ENCODE results near the gene ACAA2.

DNA sequence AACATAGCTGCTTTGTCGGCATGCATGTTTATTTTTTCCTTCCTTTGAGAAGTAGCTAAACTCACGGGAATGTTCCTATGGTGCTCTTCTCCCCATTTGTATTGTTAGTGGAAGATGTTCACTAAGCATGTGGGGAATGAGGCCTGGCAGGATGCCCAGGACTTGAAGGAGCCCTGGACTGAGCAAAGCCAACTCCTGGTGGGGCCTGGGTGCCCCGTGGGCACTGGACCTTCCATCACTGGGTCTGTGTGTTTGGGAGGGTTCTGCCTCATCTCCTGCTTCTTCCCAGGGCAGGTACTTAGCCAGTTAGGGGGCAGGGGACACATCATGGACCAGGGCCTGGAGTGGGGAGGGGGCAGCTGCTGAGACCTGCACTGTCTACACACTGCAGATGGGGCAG is 49.3 kb downstream of the ACAA2 start:
- TF ChIP-seq HNF4G (IDR thresholded peaks at IDR 0.05), result no peak
- TF ChIP-seq, protein P1, sequence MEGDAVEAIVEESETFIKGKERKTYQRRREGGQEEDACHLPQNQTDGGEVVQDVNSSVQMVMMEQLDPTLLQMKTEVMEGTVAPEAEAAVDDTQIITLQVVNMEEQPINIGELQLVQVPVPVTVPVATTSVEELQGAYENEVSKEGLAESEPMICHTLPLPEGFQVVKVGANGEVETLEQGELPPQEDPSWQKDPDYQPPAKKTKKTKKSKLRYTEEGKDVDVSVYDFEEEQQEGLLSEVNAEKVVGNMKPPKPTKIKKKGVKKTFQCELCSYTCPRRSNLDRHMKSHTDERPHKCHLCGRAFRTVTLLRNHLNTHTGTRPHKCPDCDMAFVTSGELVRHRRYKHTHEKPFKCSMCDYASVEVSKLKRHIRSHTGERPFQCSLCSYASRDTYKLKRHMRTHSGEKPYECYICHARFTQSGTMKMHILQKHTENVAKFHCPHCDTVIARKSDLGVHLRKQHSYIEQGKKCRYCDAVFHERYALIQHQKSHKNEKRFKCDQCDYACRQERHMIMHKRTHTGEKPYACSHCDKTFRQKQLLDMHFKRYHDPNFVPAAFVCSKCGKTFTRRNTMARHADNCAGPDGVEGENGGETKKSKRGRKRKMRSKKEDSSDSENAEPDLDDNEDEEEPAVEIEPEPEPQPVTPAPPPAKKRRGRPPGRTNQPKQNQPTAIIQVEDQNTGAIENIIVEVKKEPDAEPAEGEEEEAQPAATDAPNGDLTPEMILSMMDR (IDR thresholded peaks at IDR 0.05; ENCODE audit: low read depth, low read length, missing input control), result no peak
- no peak for TF ChIP-seq MAX (IDR thresholded peaks at IDR 0.05)
- no peak for TF ChIP-seq YY1 (IDR thresholded peaks at IDR 0.05)
- no peak for TF ChIP-seq GABPA (IDR thresholded peaks at IDR 0.05 in 1 of 2, conservative IDR thresholded peaks at IDR 0.05 in 1 of 2)
- TF ChIP-seq ZBTB33 (IDR thresholded peaks at IDR 0.05), result no peak
- TF ChIP-seq ATF3 (IDR thresholded peaks at IDR 0.05), result no peak
- TF ChIP-seq EGR1 (IDR thresholded peaks at IDR 0.05; ENCODE audit: low read depth in 2 of 2), result no peak
- no peak for TF ChIP-seq SP1 (IDR thresholded peaks at IDR 0.05)
- no peak for TF ChIP-seq HNF4A (conservative IDR thresholded peaks at IDR 0.05)
- TF ChIP-seq JUND (IDR thresholded peaks at IDR 0.05), result no peak
- TF ChIP-seq REST (IDR thresholded peaks at IDR 0.05), result no peak
- no peak for TF ChIP-seq RAD21 (IDR thresholded peaks at IDR 0.05)
- no peak for TF ChIP-seq TAF1 (conservative IDR thresholded peaks at IDR 0.05)
